Skin of body (tissue), 2 donors: ENCODE data around the gene KCNAB2. TPM values are rescaled to one million over a fixed set of nuclear protein-coding genes. Genes with fewer than 3 reads are reported as not detected.
"Not testable (repeated sequence)": the region's sequence is repeated elsewhere in the genome, so short reads cannot be mapped to it uniquely, and the experiment has no call there.

Experiments used
- DNase-seq: peaks from one replicate; lab custom pipeline; 2025; lab: John Stamatoyannopoulos, UW
- total RNA-seq: library from RNA; depleted of rRNA; stranded (reverse); fragments of >200 nt; gene quantifications from one replicate; pipeline ENCODE4 v1.2.3, GENCODE V29; 2014

Gene KCNAB2
- total RNA-seq, 1 donor from 2014 or later, result 5.0 TPM

GRCh38 chr1:6009120-6010040 is 36.3 kb upstream of the KCNAB2 start:
- DNase-seq, result no peak

- no peak for DNase-seq
These were observed 35.1 kb upstream of the KCNAB2 start for GRCh38 chr1:6010554-6010953.

- no peak for DNase-seq
These were observed 34.3 kb upstream of the KCNAB2 start for GRCh38 chr1:6011161-6011945.

- DNase-seq, result no peak
These were observed 33.8 kb upstream of the KCNAB2 start for GRCh38 chr1:6011946-6012258.

- no peak for DNase-seq
These were observed 33.0 kb upstream of the KCNAB2 start for GRCh38 chr1:6012529-6013318.

GRCh38 chr1:6013491-6013890 is 32.2 kb upstream of the KCNAB2 start:
- DNase-seq, result no peak

- DNase-seq, result no peak
These were observed 31.3 kb upstream of the KCNAB2 start for GRCh38 chr1:6014130-6014999.

GRCh38 chr1:6016191-6016865 is 29.4 kb upstream of the KCNAB2 start:
- DNase-seq, result no peak

GRCh38 chr1:6017654-6018053 is 28.0 kb upstream of the KCNAB2 start:
- not testable (repeated sequence) for DNase-seq

- no peak for DNase-seq
These were observed 26.4 kb upstream of the KCNAB2 start for GRCh38 chr1:6019166-6019845.

- DNase-seq, result no peak
These were observed 23.5 kb upstream of the KCNAB2 start for GRCh38 chr1:6022193-6022592.

- no peak for DNase-seq
These were observed 22.3 kb upstream of the KCNAB2 start for GRCh38 chr1:6023346-6023745.

GRCh38 chr1:6024376-6024775 is 21.3 kb upstream of the KCNAB2 start:
- DNase-seq, result no peak

GRCh38 chr1:6025269-6026094 is 20.2 kb upstream of the KCNAB2 start:
- DNase-seq, result no peak

- DNase-seq, result no peak
These were observed 19.4 kb upstream of the KCNAB2 start for GRCh38 chr1:6026095-6026809.

- no peak for DNase-seq
These were observed 18.1 kb upstream of the KCNAB2 start for GRCh38 chr1:6027591-6027990.

- no peak for DNase-seq
These were observed 17.4 kb upstream of the KCNAB2 start for GRCh38 chr1:6028042-6028850.
